ENCODE data around the gene SBK2.
"Not testable (repeated sequence)": the region's sequence is repeated elsewhere in the genome, so short reads cannot be mapped to it uniquely, and the experiment has no call there.

The SBK2 gene

DNA sequence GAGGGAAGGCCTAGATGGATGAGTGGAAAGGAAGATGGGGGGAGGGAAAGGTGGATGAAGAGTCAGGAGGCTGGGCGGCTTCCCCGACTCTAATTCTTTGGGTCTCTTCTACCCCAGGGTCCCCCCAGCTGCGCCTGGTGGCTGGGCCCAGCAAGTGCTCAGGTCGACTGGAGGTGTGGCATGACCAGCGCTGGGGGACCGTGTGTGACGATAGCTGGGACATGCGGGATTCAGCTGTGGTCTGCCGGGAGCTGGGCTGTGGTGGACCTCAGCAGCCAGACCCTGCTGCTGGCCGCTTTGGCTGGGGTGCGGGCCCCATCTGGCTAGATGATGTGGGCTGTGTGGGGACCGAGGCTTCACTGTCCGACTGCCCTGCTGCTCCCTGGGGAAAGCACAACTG, 39.2 kb downstream of the SBK2 start:
- H3K4me1 ChIP-seq (ENCODE audit: low read length) = 0 out of 2 replicates have a peak, but pooled peaks cover 5% of the 10 kb centered on the region
- H3K9ac ChIP-seq (ENCODE audit: low read length) = no peak overlapping the region
- no peak overlapping the region for H3K4me2 ChIP-seq (ENCODE audit: low read depth, low read length)
- H3K9me2 ChIP-seq (replicated peaks; ENCODE audit: insufficient read depth, low read length) = no peaks in the 10 kb centered on the region
- peaks cover 96% of the 10 kb centered on the region for H3K27me3 ChIP-seq (replicated peaks; ENCODE audit: insufficient read depth, low read length)
- no peaks in the 10 kb centered on the region for H3K9me3 ChIP-seq (replicated peaks; ENCODE audit: insufficient read depth, low read length)
- H4K20me1 ChIP-seq (ENCODE audit: insufficient read depth, low read length) = no peaks in the 10 kb centered on the region
- H3K79me2 ChIP-seq (ENCODE audit: low read length) = no peaks in the 10 kb centered on the region
- TF ChIP-seq EZH2phosphoT487 (IDR thresholded peaks at IDR 0.05; ENCODE audit: low read length) = no peak
- TF ChIP-seq EZH2 (optimal IDR thresholded peaks at IDR 0.05; ENCODE audit: low read depth, low read length) = no peak
- TF ChIP-seq, protein P1, sequence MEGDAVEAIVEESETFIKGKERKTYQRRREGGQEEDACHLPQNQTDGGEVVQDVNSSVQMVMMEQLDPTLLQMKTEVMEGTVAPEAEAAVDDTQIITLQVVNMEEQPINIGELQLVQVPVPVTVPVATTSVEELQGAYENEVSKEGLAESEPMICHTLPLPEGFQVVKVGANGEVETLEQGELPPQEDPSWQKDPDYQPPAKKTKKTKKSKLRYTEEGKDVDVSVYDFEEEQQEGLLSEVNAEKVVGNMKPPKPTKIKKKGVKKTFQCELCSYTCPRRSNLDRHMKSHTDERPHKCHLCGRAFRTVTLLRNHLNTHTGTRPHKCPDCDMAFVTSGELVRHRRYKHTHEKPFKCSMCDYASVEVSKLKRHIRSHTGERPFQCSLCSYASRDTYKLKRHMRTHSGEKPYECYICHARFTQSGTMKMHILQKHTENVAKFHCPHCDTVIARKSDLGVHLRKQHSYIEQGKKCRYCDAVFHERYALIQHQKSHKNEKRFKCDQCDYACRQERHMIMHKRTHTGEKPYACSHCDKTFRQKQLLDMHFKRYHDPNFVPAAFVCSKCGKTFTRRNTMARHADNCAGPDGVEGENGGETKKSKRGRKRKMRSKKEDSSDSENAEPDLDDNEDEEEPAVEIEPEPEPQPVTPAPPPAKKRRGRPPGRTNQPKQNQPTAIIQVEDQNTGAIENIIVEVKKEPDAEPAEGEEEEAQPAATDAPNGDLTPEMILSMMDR (IDR thresholded peaks at IDR 0.05; ENCODE audit: low read length) = no peak
- DNase-seq = no peak
- H3K27ac ChIP-seq (ENCODE audit: low read length) = no peak overlapping the region
- no peaks in the 10 kb centered on the region for H3F3A ChIP-seq (ENCODE audit: insufficient read depth, low read length)
- H3K4me3 ChIP-seq (ENCODE audit: low read length) = no peak overlapping the region
- H2AFZ ChIP-seq (ENCODE audit: low read length) = no peak overlapping the region
- H3K36me3 ChIP-seq (replicated peaks; ENCODE audit: insufficient read depth, low read length) = no peaks in the 10 kb centered on the region

DNA sequence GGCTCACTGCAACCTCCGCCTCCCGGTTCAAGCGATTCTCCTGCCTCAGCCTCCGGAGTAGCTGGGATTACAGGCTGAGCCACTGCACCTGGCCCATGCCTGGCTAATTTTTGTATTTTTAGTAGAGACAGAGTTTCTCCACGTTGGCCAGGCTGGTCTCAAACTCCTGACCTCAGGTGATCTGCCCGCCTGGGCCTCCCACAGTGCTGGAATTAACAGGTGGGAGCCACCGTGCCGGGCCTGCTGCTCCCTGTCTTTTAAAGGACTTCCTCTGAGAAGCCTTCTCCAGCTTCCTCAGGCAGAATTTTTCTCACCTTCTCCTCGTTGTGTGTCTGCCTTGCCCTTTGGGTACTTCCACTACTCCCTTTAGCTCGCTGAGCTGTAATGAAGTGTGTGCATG, 40.1 kb downstream of the SBK2 start:
- DNase-seq; H3K4me2 ChIP-seq (ENCODE audit: low read depth, low read length): not testable (repeated sequence)

DNA sequence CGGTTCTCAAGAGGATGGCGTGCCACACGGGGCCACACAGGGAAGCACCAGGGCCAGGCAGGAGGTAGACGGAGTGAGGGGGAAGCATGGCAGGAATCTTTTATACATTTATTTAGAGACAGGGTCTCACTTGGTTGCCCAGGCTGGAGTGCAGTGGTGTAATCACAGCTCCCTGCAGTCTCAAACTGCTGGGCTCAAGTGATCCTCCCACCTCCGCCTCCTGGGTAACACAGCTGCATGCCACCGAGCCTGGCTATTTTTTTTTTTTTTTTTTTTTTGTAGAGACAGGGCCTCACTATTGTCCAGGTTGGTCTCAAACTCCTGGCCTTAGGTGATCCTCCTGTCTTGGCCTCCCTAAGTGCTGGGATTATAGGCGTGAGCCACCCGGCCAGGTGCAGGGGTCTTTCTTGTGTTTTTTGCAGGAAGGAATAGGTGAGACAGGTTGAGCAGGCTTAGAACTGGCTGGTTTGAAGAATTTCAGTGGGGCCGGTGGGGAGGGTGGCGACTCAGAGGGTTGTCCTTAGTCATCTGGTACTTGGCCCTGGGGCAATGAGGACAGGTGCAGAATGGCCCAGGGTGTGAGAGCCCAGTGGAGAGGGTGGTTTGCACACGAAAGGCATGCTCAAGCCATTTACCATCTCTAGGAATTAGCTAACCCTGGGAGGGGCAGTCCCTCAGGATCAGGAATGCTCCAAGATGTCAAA, 41.1 kb downstream of the SBK2 start:
- DNase-seq = no peak
- TF ChIP-seq, protein P1 (IDR thresholded peaks at IDR 0.05; ENCODE audit: low read length) = no peak
- no peak for TF ChIP-seq EZH2 (optimal IDR thresholded peaks at IDR 0.05; ENCODE audit: low read depth, low read length)
- TF ChIP-seq EZH2phosphoT487 (IDR thresholded peaks at IDR 0.05; ENCODE audit: low read length) = no peak
- H3K4me1 ChIP-seq (ENCODE audit: low read length) = no peaks in the 10 kb centered on the region
- no peaks in the 10 kb centered on the region for H3K9me2 ChIP-seq (replicated peaks; ENCODE audit: insufficient read depth, low read length)
- H3K4me2 ChIP-seq (ENCODE audit: low read depth, low read length) = no peak overlapping the region
- no peak overlapping the region for H3K9ac ChIP-seq (ENCODE audit: low read length)
- no peak overlapping the region for H3K4me3 ChIP-seq (ENCODE audit: low read length)
- no peak overlapping the region for H3K27ac ChIP-seq (ENCODE audit: low read length)
- H3K27me3 ChIP-seq (replicated peaks; ENCODE audit: insufficient read depth, low read length) = peaks cover 98% of the 10 kb centered on the region
- H4K20me1 ChIP-seq (ENCODE audit: insufficient read depth, low read length) = no peaks in the 10 kb centered on the region
- no peaks in the 10 kb centered on the region for H3K36me3 ChIP-seq (replicated peaks; ENCODE audit: insufficient read depth, low read length)
- H2AFZ ChIP-seq (ENCODE audit: low read length) = no peak overlapping the region
- H3K9me3 ChIP-seq (replicated peaks; ENCODE audit: insufficient read depth, low read length) = no peaks in the 10 kb centered on the region
- no peaks in the 10 kb centered on the region for H3F3A ChIP-seq (ENCODE audit: insufficient read depth, low read length)
- H3K79me2 ChIP-seq (ENCODE audit: low read length) = no peaks in the 10 kb centered on the region

More for the DNA sequence above, 40.1 kb downstream of the SBK2 start:
- not testable (repeated sequence) for H3F3A ChIP-seq (ENCODE audit: insufficient read depth, low read length); H3K4me3 ChIP-seq (ENCODE audit: low read length); H3K4me1 ChIP-seq (ENCODE audit: low read length); H3K9me2 ChIP-seq (replicated peaks; ENCODE audit: insufficient read depth, low read length); H4K20me1 ChIP-seq (ENCODE audit: insufficient read depth, low read length); H2AFZ ChIP-seq (ENCODE audit: low read length); H3K9me3 ChIP-seq (replicated peaks; ENCODE audit: insufficient read depth, low read length); H3K9ac ChIP-seq (ENCODE audit: low read length); H3K27ac ChIP-seq (ENCODE audit: low read length); H3K79me2 ChIP-seq (ENCODE audit: low read length); H3K36me3 ChIP-seq (replicated peaks; ENCODE audit: insufficient read depth, low read length)
- H3K27me3 ChIP-seq (replicated peaks; ENCODE audit: insufficient read depth, low read length) = peaks cover 98% of the 10 kb centered on the region

DNA sequence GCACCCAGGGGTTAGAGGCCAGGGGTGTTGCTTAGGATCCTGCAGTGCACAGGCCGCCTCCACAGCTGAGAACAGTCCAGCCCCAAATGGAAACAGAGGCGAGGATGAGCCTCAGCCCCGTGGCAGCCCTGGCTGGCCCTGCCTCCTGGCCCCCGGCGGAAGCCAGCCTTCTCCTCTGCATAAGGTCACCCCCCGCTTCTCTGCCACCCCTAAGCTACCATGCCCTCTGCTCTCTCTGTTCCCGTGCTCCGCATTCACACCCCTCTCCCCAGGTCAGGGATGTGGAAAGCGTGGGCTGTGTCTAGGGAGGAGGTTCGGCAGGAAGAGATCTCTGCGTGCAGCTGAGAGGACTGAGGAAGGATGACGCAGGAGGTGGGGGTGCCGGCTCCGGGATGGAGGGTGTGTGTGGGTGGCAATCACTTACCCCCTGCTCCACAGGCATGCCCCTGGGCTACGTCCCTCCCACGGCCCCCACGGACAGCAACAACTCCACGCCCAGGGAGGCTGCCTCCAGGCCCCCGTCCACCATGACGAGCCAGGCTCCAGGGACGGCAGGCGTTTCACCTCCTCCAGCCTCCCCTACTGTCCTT, 42.7 kb downstream of the SBK2 start:
- no peak overlapping the region for H3K9ac ChIP-seq (ENCODE audit: low read length)
- TF ChIP-seq EZH2phosphoT487 (IDR thresholded peaks at IDR 0.05; ENCODE audit: low read length) = no peak
- no peak for TF ChIP-seq EZH2 (optimal IDR thresholded peaks at IDR 0.05; ENCODE audit: low read depth, low read length)
- TF ChIP-seq, protein P1 (IDR thresholded peaks at IDR 0.05; ENCODE audit: low read length) = no peak
- no peaks in the 10 kb centered on the region for H3F3A ChIP-seq (ENCODE audit: insufficient read depth, low read length)

More for the DNA sequence above, 42.7 kb downstream of the SBK2 start:
- Histone ChIP-seq H3K36me3 (replicated peaks; ENCODE audit: insufficient read depth, low read length) (no peaks in the 10 kb centered on the region), H3K4me3 (ENCODE audit: low read length) (no peak overlapping the region), H3K79me2 (ENCODE audit: low read length) (no peaks in the 10 kb centered on the region), H3K27ac (ENCODE audit: low read length) (no peak overlapping the region), H2AFZ (ENCODE audit: low read length) (no peak overlapping the region), H3K4me2 (ENCODE audit: low read depth, low read length) (no peak overlapping the region), H3K27me3 (replicated peaks; ENCODE audit: insufficient read depth, low read length) (peaks cover 98% of the 10 kb centered on the region), H3K4me1 (ENCODE audit: low read length) (no peaks in the 10 kb centered on the region), H3K9me3 (replicated peaks; ENCODE audit: insufficient read depth, low read length) (no peaks in the 10 kb centered on the region), H3K9me2 (replicated peaks; ENCODE audit: insufficient read depth, low read length) (no peaks in the 10 kb centered on the region), H4K20me1 (ENCODE audit: insufficient read depth, low read length) (no peaks in the 10 kb centered on the region)
- no peak for DNase-seq

All from MM.1S (cell line).